HUES48 (cell line): ENCODE results near the gene MPV17.
A peak's percentile ranks its signal among the peaks of the same experiment; 100 is the strongest.

ENCODE experiments used
- H3K27ac ChIP-seq: one replicate; pipeline ENCODE4 v1.7.0; 2013; ENCODE audit warnings: low read depth, low read length, inconsistent platforms
- H3K27me3 ChIP-seq: 2 replicates; pipeline ENCODE4 v1.6.1; 2013; ENCODE audit warnings: mild to moderate bottlenecking, low read length; ENCODE audit not compliant: control insufficient read depth, insufficient read depth
- H3K36me3 ChIP-seq: 2 replicates; pipeline ENCODE4 v1.6.1; 2013; ENCODE audit warnings: low read length; ENCODE audit not compliant: control insufficient read depth, insufficient read depth
- H3K4me1 ChIP-seq: 2 replicates; pipeline ENCODE4 v1.6.1; 2013; ENCODE audit warnings: mild to moderate bottlenecking, low read length; ENCODE audit not compliant: control insufficient read depth, insufficient read depth
- H3K4me3 ChIP-seq: 2 replicates; pipeline ENCODE4 v1.5.1; 2013; ENCODE audit warnings: mild to moderate bottlenecking, low read depth, low read length
- H3K9ac ChIP-seq: 2 replicates; pipeline ENCODE4 v1.6.1; 2013; ENCODE audit warnings: mild to moderate bottlenecking, low read depth, low read length, moderate library complexity
- H3K9me3 ChIP-seq: 2 replicates; pipeline ENCODE4 v1.6.1; 2013; ENCODE audit warnings: low read length; ENCODE audit not compliant: control insufficient read depth, insufficient read depth

MPV17 gene

DNA sequence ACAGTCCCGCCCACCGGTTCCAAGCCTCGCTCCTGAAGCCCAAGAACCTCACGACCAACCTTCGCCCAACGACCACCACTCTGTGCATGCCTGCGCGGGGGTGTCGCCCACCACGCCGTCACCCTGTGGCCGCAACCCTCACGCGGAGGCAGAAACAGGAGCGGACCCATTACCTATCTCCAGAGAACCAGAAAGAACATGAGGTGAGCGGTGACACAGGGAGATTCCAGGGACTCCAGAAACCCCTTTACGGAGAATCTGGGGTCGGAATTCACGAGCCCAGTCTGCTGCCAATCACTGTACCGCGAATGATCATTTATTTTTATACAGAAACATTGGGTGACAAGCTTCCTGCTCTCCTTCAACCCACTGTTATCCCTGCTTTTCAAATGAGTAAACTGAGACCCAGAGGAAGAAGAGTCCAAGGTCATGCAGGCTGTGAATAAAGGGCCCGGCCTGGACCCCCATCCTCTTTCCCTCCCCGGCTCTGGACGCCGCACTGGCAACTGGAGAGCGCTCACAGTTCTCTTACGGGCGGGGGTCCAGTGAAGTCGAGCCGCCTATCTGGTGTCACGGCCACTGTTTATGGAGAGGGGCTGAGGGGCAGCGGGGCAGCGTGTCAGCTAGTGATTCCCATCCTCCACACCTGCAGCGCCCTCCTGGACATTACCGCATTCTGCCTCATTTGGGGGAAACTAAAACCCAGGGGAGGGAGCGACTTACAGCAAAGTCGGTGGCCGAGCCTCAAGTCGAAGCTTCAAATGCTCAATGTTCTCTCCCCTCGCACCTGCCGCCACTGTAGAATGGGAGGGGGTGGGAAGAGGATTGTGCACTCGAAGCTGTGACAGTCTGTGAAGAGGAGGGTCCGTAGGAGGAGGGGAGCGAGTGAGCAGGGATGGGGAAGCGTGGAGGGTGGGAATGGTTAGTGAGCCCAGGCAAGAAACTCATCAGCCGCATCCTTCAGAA, 59.3 kb downstream of the MPV17 start:
- peaks cover 21% of the 10 kb centered on the region for H3K4me1 ChIP-seq
- H3K36me3 ChIP-seq = no peaks in the 10 kb centered on the region
- H3K27me3 ChIP-seq = peaks cover 75% of the 10 kb centered on the region
- H3K9ac ChIP-seq = no peak overlapping the region
- no peak overlapping the region for H3K27ac ChIP-seq
- H3K9me3 ChIP-seq = no peaks in the 10 kb centered on the region
- H3K4me3 ChIP-seq = peak overlapping the region; percentile 69

DNA sequence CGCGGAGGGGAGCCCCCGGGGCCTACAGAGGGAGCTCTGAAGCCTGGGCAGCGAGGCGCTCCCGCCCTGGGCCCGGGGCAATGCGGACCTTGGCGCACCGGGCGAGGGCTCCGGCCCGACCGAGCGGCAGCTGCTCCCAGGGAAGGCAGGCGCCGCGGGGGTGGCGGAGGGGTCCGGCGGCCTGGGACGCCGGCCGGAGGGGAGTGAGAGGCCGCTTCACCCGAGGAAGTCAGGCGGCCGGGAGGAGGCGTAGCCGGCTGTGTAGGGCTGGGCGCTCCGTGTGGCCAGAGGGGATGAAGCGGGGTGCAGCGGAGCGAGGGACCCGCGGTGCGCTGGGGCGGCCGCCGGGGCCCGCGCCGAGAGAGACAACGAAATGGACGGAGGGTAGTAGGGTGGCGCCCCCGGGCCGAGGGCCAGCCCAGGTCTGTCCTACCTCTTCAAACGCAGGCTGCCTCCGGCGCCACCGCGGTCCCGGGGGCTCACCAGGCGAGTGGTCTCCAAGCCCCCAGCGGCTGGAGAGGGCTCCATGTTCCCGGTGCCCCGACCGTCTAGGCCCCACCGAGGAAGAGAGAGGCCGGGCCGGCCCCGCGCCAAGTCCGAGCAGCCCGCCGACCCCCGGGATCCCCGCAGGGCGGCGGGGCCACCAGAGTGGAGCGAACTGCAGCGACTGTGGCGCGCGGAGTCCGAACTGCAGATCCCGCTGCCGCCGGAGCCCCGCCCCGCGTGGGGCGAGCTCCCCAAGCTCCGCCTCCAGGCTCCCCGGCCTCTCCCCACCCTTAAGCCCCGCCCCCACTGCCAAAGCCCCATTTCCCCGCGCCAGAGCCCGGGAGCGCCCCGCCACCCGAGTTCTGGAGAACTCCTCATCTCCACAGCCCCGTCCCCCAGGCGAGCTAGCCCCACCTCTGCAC, 60.3 kb downstream of the MPV17 start, which contains the start of gene SLC30A3:
SLC30A3 (minus strand) TSS at position 669 of the 908 bp plus-strand sequence; CDS start at position 528, 141 bp downstream.
- H3K27me3 ChIP-seq = peaks cover 75% of the 10 kb centered on the region
- no peaks in the 10 kb centered on the region for H3K36me3 ChIP-seq
- H3K27ac ChIP-seq = no peak within 1 kb of the TSS
- no peaks in the 10 kb centered on the region for H3K9me3 ChIP-seq
- peaks cover 21% of the 10 kb centered on the region for H3K4me1 ChIP-seq
- peak within 1 kb of the TSS; percentile 69 for H3K4me3 ChIP-seq
- no peak within 1 kb of the TSS; the same call in 1 of the 2 replicates for H3K9ac ChIP-seq

DNA sequence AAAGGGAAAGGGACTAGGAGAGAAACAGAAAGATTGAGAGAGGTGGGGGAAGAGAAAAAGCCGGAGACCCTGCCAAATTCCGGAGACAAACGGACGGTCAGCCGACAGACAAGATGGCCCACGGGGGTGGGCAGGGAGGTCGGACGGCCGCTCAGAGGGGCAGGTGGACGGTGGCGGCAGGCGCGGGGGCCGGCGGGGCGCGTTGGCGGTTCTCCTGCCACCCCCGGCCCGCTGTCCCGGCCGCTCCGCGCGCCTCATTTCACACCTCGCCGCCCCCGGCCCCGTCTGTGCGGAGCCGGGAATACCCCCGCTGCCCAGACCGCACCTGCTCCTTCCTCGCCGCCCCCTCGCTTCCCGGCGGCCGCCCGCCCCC, 61.0 kb downstream of the MPV17 start:
- no peak overlapping the region for H3K9ac ChIP-seq
- H3K27me3 ChIP-seq = peaks cover 72% of the 10 kb centered on the region
- H3K4me3 ChIP-seq = peak overlapping the region; percentile 69
- no peaks in the 10 kb centered on the region for H3K9me3 ChIP-seq
- peaks cover 21% of the 10 kb centered on the region for H3K4me1 ChIP-seq
- H3K27ac ChIP-seq = no peak overlapping the region
- H3K36me3 ChIP-seq = no peaks in the 10 kb centered on the region

DNA sequence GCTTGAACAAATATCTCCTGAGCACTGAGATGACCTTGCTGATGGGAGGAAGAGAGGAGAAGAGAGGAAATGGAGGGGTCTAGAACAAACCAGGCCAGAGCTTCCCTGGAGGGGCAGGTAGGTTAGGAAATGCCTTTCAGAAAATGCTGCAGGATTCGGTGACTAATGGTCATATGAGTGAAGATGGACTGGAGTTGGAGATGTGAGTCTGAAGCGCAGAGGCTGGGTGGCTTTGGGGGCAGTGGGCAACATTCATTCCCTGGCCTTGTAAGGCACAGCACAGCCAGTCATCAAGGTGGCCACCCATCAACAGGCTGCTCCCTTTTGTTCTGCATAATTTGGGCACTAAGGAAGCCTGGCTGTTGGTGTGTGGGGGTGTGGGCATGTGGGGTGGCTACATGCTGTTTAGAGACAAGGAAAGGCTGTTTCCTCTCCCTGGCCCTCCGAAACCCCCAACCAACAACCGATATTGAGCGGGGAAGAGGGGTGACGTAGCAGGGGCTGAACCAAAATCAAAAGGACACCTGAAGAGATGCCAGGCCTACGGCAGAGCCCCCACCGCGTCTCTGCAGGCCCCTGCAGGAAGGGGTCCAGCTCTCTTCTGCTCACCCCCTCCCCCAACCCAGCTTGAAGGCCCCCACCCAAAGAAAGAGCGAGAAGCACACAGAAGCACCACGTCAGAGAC, 61.5 kb downstream of the MPV17 start:
- peak overlapping the region; percentile 69 for H3K4me3 ChIP-seq
- H3K27ac ChIP-seq = no peak overlapping the region
- H3K36me3 ChIP-seq = no peaks in the 10 kb centered on the region
- H3K9ac ChIP-seq = no peak overlapping the region
- no peaks in the 10 kb centered on the region for H3K9me3 ChIP-seq
- peaks cover 68% of the 10 kb centered on the region for H3K27me3 ChIP-seq
- peaks cover 21% of the 10 kb centered on the region for H3K4me1 ChIP-seq
